ENCODE data around the gene KRT34.

- TF ChIP-seq POLR2AphosphoS5 (IDR thresholded peaks at IDR 0.05; ENCODE audit: low read depth, low read length) = no peak
- TF ChIP-seq POU2F2 (IDR thresholded peaks at IDR 0.05; ENCODE audit: low read depth, low read length) = no peak
- no peak for TF ChIP-seq POLR2A (IDR thresholded peaks at IDR 0.05; ENCODE audit: low read depth, low read length)
- no peak for TF ChIP-seq SPI1 (IDR thresholded peaks at IDR 0.05; ENCODE audit: low read depth, low read length)
Observed at GRCh38 chr17:41351177-41351576, 30.9 kb downstream of the KRT34 start.
